Measurements from ENCODE around the gene ADI1.
"Not testable (repeated sequence)": the region's sequence is repeated elsewhere in the genome, so short reads cannot be mapped to it uniquely, and the experiment has no call there.

Gene ADI1

GRCh38 chr2:3527886-3528785, 8.8 kb upstream of the ADI1 start:
- no peak for DNase-seq

DNA sequence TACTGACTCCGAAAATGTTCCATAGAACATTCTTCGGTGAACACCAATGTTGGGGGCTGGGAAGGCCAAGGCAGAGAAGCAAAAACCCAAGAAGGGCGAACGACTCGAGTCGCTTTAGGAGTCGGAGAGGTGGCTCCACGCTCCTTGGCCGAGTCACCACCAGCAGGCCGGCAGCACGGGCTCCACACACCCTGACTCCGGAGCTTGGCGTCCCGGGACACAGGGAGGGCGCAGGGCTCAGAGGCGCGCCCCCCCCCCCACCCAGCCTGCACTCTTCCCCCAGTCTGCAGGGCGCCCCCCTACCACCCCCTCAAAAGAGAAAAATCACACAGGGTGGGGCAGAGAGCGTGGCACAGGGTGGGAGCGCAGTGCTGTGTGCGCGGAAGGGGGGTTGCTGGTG, 7.5 kb upstream of the ADI1 start:
- no peak for DNase-seq

GRCh38 chr2:3523551-3524041, 4.3 kb upstream of the ADI1 start:
- no peak for DNase-seq

DNA sequence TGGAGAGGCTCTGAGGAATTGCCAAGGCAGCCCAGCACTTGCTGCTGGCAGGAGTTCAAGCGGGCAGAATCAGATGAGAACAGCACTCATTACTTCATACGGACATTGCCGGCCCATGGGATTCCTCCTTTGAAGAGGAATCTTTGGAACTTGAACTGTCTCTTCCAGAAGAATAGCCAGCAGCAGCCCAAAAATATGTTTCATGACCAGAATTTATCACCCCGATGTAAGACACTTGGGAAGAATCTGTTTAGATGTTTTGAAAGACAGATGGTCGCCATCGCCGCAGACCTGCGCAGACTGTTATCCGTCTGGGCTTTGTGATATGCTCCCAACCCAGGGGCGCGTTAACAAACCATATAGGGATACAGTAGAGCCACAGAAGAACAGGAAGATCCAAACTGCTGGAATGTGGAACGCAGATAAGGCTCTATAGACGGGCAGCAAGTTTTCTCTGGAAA, 3.7 kb upstream of the ADI1 start:
- DNase-seq: no peak

GRCh38 chr2:3520591-3520990, 1.3 kb upstream of the ADI1 start:
- DNase-seq: no peak

DNA sequence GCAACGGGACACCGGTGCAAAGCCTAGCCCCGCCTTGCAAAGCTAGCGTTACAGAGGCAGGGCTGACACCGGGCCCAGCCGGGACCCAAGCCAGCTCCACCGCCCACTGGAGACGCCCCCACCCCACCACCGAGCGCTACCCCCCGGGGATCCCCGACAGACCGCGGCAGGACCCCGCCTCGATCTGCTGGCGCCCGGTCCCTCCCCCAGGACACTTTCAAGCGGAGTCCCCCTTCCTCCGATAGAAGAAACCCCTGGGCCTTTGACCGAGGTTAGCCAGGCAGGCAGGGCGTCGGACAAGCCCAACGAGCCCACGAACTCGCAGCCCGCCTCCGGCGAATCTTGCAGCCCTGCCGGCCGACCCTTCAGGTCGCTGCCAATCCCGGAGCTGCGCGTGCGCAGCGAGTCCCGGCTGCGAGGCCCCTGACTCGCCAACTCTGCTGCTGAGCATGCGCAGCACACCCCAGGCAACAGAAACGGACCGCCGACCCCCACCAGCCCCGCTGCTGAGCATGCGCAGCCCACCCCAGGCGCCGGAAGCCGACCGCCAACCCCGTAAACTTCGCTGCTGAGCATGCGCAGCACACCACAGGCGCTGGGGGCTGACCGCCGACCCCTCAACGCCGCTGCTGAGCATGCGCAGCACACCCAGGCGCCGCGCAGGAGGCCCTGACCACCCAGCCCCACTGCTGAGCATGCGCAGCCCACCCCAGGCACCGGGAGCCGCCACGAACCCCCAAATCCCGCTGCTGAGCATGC, 656 bp downstream of the ADI1 start:
- peak; percentile 98 for DNase-seq

GRCh38 chr2:3517948-3518495, 1.3 kb downstream of the ADI1 start:
- DNase-seq: no peak

DNA sequence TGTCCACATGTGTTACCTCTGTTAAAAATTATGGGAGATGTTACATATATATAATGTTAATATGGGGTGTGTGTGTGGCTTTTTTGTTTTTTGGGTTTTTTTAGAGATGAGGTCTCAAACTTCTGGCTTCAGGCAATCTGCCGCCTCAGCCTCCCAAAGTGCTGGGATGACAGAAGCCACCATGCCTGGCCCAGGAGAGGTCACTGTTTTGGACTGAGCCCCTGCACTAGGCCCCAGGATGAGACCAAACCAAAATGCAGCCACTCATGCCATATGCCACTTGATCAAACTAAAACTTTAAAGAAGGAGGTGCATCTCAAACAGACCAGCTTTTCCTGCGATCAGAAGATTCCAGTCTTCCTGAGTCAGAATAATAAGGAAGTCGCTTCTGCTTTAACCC, 2.5 kb downstream of the ADI1 start:
- DNase-seq: no peak

DNA sequence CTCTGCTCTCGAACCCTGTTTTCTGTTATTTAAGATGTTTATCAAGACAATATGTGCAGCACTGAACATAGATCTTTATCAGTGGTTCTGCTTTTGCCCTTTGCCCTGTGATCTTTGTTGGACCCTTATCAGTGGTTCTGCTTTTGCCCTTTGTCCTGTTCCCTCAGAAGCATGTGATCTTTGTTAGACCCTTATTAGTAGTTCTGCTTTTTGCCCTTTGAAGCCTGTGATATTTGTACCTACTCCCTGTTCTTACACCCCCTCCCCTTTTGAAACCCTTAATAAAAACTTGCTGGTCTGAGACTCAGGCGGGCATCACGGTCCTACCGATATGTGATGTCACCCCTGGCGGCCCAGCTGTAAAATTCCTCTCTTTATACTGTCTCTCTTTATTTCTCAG, 3.9 kb downstream of the ADI1 start:
- not testable (repeated sequence) for DNase-seq

- DNase-seq: no peak
Observed at GRCh38 chr2:3513026-3513810, 6.1 kb downstream of the ADI1 start.

- DNase-seq: no peak
Observed at GRCh38 chr2:3512086-3512485, 7.2 kb downstream of the ADI1 start.

GRCh38 chr2:3505771-3506170, 13.6 kb downstream of the ADI1 start:
- DNase-seq: no peak

GRCh38 chr2:3504741-3505140, 14.6 kb downstream of the ADI1 start:
- no peak for DNase-seq

DNA sequence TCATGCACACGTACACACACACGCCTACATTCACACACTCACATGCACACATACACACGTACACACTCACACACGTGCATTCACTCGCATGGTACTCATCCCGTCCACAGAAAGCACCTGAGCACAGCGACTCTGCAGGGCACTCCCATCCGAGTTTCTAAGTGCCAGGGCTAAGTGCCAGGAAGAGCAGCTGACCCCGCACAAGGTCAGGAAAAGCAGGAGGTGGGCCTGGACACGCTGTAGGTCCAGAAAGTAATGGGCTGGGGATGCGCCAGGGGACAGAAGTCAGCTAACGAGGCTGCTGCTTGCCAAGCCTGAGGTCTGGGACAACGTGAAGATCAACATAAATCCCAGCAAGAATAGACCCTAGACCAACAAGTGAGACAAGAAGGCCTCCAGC, 15.8 kb downstream of the ADI1 start:
- DNase-seq: no peak

GRCh38 chr2:3503046-3503445, 16.3 kb downstream of the ADI1 start:
- no peak for DNase-seq

DNA sequence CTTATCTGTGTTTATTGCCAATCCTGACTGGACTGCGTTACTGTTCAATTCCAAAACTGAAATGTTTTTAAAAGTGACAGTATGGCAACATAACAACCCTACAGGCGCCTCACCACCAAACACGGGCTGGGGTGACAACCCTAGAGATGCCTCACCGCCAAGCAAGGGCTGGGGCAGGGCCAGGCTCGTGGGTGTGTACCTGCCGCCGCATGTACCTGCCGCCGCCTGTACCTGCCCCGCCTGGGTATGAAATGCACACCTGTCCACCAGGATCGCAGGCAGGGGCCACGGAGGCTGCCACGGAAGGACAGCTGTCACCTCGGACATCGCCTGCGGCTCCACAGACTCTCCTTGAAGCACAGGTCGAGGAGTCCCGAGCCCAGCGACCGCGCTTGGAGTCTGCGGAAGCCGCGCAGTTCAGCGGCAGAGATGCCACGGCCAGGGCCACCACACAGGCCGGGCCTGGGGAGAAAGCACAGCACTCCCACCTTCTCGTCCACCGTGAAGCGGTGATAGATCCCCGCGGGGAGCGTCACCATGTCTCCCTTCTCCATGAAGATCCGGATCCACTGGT, 18.9 kb downstream of the ADI1 start:
- DNase-seq: no peak

GRCh38 chr2:3498783-3499394, 20.4 kb downstream of the ADI1 start:
- no peak for DNase-seq

DNA sequence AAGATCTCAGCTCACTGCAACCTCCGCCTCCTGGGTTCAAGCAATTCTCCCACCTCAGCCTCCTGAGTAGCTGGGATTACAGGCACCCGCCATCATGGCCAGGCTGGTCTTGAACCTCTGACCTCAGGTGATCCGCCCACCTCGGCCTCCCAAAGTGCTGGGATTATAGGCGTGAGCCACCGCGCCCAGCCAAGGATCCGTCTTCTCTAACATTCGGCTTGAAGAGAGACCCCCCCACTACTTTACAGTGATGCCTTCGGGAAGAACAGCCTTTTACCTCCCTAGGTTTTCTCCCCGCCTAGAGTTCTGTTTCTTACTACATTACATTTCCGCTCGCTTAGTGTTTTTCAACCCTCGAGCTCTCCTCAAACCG, 22.6 kb downstream of the ADI1 start:
- DNase-seq: not testable (repeated sequence)

DNA sequence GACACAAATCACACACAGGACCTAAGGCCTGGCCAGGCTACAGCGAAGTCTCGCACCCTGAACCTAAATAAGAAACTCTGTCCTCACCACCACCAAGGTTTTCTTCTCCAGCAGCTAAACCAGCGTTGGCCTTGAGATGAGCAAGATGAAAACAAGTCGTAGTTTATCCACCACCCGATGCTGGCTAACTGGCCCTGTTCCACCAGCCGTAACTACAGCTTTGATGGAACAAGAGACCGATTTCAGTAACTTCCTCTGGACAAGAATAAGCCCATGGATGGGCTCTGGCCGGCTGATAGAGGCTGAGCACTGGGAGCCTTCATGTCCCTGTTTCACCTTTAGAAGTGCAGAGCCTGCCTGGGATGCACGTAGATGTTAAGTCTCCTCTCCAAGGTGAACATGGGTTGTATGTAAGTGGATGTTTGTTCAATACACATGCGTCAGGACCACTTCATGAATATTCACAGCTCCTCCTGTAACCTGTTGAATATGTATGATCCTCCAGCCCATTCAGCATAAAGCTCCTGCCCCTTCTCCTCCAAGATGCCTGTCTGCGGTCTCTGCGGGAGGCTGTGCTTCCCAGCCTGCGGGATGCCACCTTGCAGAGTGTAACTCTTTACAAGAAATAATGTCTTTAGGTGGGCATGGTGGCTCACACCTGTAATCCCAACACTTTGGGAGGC, 24.2 kb downstream of the ADI1 start:
- DNase-seq: no peak

- no peak for DNase-seq
Observed at GRCh38 chr2:3493615-3494007, 25.7 kb downstream of the ADI1 start.

DNA sequence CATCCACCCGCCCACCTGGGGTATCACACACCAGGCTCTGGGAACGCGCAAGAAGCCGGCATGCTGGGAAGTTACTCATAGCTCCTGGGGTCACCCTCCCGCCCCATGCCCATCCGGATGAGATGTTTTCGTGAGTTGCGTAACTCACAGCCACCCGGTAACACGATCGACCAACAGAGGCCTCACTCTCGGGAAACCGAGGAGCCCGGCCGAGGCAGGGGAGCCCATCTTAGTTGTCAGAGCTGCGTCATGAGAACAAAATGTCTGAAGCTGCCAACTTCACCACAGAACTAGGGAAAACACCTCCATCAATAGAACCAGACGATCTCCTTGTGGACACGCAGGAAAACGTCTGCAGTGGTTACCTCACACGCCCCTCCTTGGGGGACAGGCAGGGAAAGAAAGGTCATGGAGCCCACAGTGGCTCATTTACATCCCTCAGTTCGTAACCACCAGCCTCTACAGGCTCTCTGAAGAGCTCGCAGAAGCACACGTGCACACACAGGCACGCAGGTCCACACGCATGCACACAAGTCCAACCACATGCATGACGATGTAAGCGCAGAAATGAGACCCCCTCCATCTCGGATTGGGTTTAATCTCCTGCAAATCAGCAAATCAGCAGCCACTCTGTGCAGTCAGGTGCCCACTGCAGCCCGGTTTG, 26.2 kb downstream of the ADI1 start:
- DNase-seq: no peak
